ENCODE measurements around the gene BPIFA1. TPM values are rescaled to one million over a fixed set of nuclear protein-coding genes. Genes with fewer than 3 reads are reported as not detected.

Gene BPIFA1
- total RNA-seq, 4 donors from 2014 or later, result not detected

GRCh38 chr20:33202451-33202850 is 33.3 kb upstream of the BPIFA1 start:
- ATAC-seq (ENCODE audit: low FRiP score), result no peak
- TF ChIP-seq CTCF (IDR thresholded peaks at IDR 0.05), result no peak
- DNase-seq (ENCODE audit: low spot score), result no peak

- no peak for TF ChIP-seq CTCF (IDR thresholded peaks at IDR 0.05)
- ATAC-seq (ENCODE audit: low FRiP score) (no peak), DNase-seq (ENCODE audit: low spot score) (no peak)
Observed at GRCh38 chr20:33203444-33203843, 32.4 kb upstream of the BPIFA1 start.

DNA sequence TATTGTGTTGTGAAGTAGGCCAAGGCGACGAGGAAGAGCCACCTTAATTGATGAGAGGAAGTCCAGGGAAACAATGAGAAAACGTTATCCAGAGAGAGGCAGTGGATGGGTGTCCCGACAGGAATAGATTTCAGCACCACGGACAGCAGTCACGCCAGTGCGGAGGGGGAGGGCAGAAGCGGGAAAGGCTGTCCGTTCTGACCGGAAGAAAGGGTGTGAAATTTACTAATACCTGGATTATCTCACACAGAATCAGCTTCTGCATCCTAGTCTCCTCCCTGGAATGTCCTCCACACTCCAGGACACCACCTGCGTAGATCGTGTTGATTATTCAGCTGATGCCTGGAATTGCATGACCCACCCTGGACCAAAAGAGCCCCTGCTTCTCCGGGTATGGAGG is 26.0 kb upstream of the BPIFA1 start:
- ATAC-seq (ENCODE audit: low FRiP score), result no peak
- peak; percentile 46 for DNase-seq (ENCODE audit: low spot score)
- no peak for TF ChIP-seq CTCF (IDR thresholded peaks at IDR 0.05)

DNA sequence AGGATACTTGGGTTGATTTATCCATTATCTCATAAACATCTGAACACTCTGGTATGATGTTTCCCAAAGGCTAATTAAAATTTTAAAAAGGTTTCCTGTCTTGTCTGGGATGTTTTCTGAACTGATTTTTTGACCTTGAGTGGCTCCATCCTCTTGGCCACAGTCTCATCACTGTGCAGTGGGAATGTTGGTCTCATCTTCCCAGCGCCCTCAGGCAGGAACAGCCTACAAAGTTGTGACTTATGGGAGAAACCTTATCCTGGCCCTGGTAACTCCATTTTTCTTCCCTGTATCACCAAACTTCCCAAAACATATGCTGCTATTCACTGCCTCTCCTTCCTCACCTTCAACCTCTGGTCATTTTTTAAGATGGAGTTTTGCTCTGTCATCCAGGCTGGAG is 25.4 kb upstream of the BPIFA1 start:
- no peak for TF ChIP-seq CTCF (IDR thresholded peaks at IDR 0.05)
- no peak for DNase-seq (ENCODE audit: low spot score)
- no peak for ATAC-seq (ENCODE audit: low FRiP score)

GRCh38 chr20:33211817-33212424 is 23.9 kb upstream of the BPIFA1 start:
- DNase-seq (ENCODE audit: low spot score), result no peak
- ATAC-seq (ENCODE audit: low FRiP score), result no peak
- no peak for TF ChIP-seq CTCF (IDR thresholded peaks at IDR 0.05)

- TF ChIP-seq CTCF (IDR thresholded peaks at IDR 0.05), result no peak
- no peak for ATAC-seq (ENCODE audit: low FRiP score)
- DNase-seq (ENCODE audit: low spot score), result no peak
Observed at GRCh38 chr20:33217052-33217451, 18.7 kb upstream of the BPIFA1 start, which contains the start of gene BPIFA3. Gene BPIFA3 (plus strand): TSS chr20:33217352. CDS start chr20:33217537, 185 bp downstream.

- no peak for ATAC-seq (ENCODE audit: low FRiP score)
- DNase-seq (ENCODE audit: low spot score), result no peak
- no peak for TF ChIP-seq CTCF (IDR thresholded peaks at IDR 0.05)
Observed at GRCh38 chr20:33224399-33224798, 11.4 kb upstream of the BPIFA1 start.
